ENCODE results near the gene NUP160. TPM values are rescaled to one million over a fixed set of nuclear protein-coding genes. Genes with fewer than 3 reads are reported as not detected.

Gene NUP160
- polyA plus RNA-seq, 3 donors: 10.6 to 15.7 (median 10.9) TPM

DNA sequence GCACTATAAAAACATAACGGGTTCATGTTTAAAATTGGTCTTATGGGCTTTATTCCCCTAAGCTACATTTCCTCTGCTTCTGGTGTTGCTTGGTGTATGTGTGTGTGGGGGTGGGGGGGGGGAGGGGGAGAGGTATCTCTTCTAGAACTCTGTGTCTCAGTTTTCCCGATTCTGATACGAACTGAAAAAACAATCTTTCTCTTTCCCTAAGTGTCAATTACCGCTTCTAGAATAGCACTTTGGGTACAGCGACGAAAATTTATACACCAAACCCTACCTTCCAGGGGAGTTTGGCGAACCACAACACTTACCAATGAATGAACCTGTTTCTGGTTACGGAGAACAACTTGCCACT lies 636 bp downstream of the NUP160 start:
- H3K27ac Mint-ChIP-seq: peak overlapping the region; percentile 95 to 99 (median 97)
- Histone ChIP-seq H4K20me1 (ENCODE audit: insufficient read depth, low read length) (peaks cover 8% of the 10 kb centered on the region), H3K79me2 (ENCODE audit: insufficient read depth, low read length) (peaks cover 50% of the 10 kb centered on the region), H3K27ac (ENCODE audit: low read depth in 1 of 2, low read length in 2 of 2) (peak overlapping the region; percentile 53 to 94), H3K4me2 (replicated peaks; ENCODE audit: extremely low read depth, low read length, poor library complexity, severe bottlenecking) (peak overlapping the region; percentile 76), H3K36me3 (replicated peaks in 1 of 2; ENCODE audit: control insufficient read depth in 1 of 2, insufficient read depth in 2 of 2, low read length in 2 of 2) (peaks cover 4 to 11% of the 10 kb centered on the region in 2 donors), H2AFZ (ENCODE audit: insufficient read depth, low read depth, low read length, poor library complexity, severe bottlenecking) (peak overlapping the region; percentile 96), H3K9ac (ENCODE audit: insufficient read depth, low read length, poor library complexity, severe bottlenecking) (peak overlapping the region; percentile 82), H3K9me3 (replicated peaks in 1 of 2; ENCODE audit: control insufficient read depth in 1 of 2, insufficient read depth in 1 of 2, low read length in 2 of 2) (no peaks in the 10 kb centered on the region), H3K4me3 (replicated peaks in 1 of 3; ENCODE audit: low read depth in 2 of 3, low read length in 3 of 3) (peak overlapping the region; percentile 90 to 97 (median 95)), H3K4me1 (ENCODE audit: control insufficient read depth in 1 of 2, insufficient read depth in 2 of 2, low read length in 2 of 2) (peaks cover 46 to 48% of the 10 kb centered on the region in 2 donors), H3K27me3 (ENCODE audit: control insufficient read depth in 2 of 2, insufficient read depth in 2 of 2, low read length in 2 of 2) (no peaks in the 10 kb centered on the region)
- intact Hi-C loops (cut with micrococcal nuclease): loop anchor here in 1 of 2 donors (5.0 kb wide), 1 partner anchor 260 kb away; no protein-coding TSS in a partner anchor
- TF ChIP-seq, protein P1, sequence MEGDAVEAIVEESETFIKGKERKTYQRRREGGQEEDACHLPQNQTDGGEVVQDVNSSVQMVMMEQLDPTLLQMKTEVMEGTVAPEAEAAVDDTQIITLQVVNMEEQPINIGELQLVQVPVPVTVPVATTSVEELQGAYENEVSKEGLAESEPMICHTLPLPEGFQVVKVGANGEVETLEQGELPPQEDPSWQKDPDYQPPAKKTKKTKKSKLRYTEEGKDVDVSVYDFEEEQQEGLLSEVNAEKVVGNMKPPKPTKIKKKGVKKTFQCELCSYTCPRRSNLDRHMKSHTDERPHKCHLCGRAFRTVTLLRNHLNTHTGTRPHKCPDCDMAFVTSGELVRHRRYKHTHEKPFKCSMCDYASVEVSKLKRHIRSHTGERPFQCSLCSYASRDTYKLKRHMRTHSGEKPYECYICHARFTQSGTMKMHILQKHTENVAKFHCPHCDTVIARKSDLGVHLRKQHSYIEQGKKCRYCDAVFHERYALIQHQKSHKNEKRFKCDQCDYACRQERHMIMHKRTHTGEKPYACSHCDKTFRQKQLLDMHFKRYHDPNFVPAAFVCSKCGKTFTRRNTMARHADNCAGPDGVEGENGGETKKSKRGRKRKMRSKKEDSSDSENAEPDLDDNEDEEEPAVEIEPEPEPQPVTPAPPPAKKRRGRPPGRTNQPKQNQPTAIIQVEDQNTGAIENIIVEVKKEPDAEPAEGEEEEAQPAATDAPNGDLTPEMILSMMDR (IDR thresholded peaks at IDR 0.05): no peak
- H3K9me3 Mint-ChIP-seq: no peaks in the 10 kb centered on the region
- WGBS (ENCODE audit: insufficient coverage): 8% methylated on average over 5 of the region's 8 CpGs
- peak overlapping the region; percentile 94 to 99 for H3K4me3 Mint-ChIP-seq
- DNase-seq: no peak
- peaks cover 0 to 2% (median 0%) of the 10 kb centered on the region in 3 donors for H3K27me3 Mint-ChIP-seq (ENCODE audit: low read depth in 3 of 3)
- H3K36me3 Mint-ChIP-seq: peaks cover 8 to 14% of the 10 kb centered on the region in 2 donors
- H3K4me1 Mint-ChIP-seq: peaks cover 21% of the 10 kb centered on the region

DNA sequence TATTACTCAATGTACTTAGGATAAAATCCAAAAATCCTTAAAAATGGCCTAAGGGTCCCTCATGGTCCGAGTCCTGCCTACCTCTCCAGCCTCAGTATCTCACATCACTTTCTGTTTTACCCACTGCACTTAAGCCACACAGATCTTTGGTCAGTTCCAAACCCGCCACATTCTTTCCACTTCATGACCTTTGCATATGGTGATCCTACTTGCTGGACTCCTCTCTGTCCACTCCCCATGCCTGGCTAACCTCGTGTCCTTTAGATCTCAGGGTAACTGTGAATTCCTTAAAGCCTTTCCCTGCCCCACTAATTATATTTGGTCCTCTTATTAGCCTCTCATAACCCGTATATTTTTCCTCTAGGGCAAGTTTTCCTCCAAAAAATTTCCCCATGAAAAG lies 1.2 kb downstream of the NUP160 start:
- Histone ChIP-seq H2AFZ (ENCODE audit: insufficient read depth, low read depth, low read length, poor library complexity, severe bottlenecking) (peak overlapping the region; percentile 96), H3K27ac (ENCODE audit: low read depth in 1 of 2, low read length in 2 of 2) (peak overlapping the region in 1 of 2 donors; percentile 94), H3K36me3 (replicated peaks in 1 of 2; ENCODE audit: control insufficient read depth in 1 of 2, insufficient read depth in 2 of 2, low read length in 2 of 2) (peaks cover 9 to 16% of the 10 kb centered on the region in 2 donors), H3K4me2 (replicated peaks; ENCODE audit: extremely low read depth, low read length, poor library complexity, severe bottlenecking) (peak overlapping the region; percentile 76), H3K9me3 (replicated peaks in 1 of 2; ENCODE audit: control insufficient read depth in 1 of 2, insufficient read depth in 1 of 2, low read length in 2 of 2) (no peaks in the 10 kb centered on the region), H3K9ac (ENCODE audit: insufficient read depth, low read length, poor library complexity, severe bottlenecking) (no peak overlapping the region), H3K79me2 (ENCODE audit: insufficient read depth, low read length) (peaks cover 55% of the 10 kb centered on the region), H3K4me3 (replicated peaks in 1 of 3; ENCODE audit: low read depth in 2 of 3, low read length in 3 of 3) (peak overlapping the region in 1 of 3 experiments; percentile 90), H4K20me1 (ENCODE audit: insufficient read depth, low read length) (peaks cover 8% of the 10 kb centered on the region), H3K4me1 (ENCODE audit: control insufficient read depth in 1 of 2, insufficient read depth in 2 of 2, low read length in 2 of 2) (peaks cover 48 to 51% of the 10 kb centered on the region in 2 donors), H3K27me3 (ENCODE audit: control insufficient read depth in 2 of 2, insufficient read depth in 2 of 2, low read length in 2 of 2) (no peaks in the 10 kb centered on the region)
- DNase-seq: no peak
- intact Hi-C loops (cut with micrococcal nuclease): loop anchor here in 1 of 2 donors (5.0 kb wide), 1 partner anchor 260 kb away; no protein-coding TSS in a partner anchor
- Mint-ChIP-seq H3K9me3 (no peaks in the 10 kb centered on the region), H3K36me3 (peaks cover 8 to 14% of the 10 kb centered on the region in 2 donors), H3K4me3 (no peak overlapping the region), H3K27ac (peak overlapping the region in 4 of 7 donors; percentile 41 to 97 (median 90)), H3K27me3 (ENCODE audit: low read depth in 3 of 3) (peaks cover 0 to 2% (median 0%) of the 10 kb centered on the region in 3 donors), H3K4me1 (peaks cover 21% of the 10 kb centered on the region)
- WGBS (ENCODE audit: insufficient coverage): 93% methylated on average over 4 of the region's 4 CpGs
- TF ChIP-seq, protein P1 (IDR thresholded peaks at IDR 0.05): no peak
